ENCODE measurements around the gene ARAP2. TPM values are rescaled to one million over a fixed set of nuclear protein-coding genes. Genes with fewer than 3 reads are reported as not detected.

Gene ARAP2
- total and polyA plus RNA-seq, 2 donors (not counting 3 experiments of a cell fraction or from before 2014, with no cell fraction given), result not detected

DNA sequence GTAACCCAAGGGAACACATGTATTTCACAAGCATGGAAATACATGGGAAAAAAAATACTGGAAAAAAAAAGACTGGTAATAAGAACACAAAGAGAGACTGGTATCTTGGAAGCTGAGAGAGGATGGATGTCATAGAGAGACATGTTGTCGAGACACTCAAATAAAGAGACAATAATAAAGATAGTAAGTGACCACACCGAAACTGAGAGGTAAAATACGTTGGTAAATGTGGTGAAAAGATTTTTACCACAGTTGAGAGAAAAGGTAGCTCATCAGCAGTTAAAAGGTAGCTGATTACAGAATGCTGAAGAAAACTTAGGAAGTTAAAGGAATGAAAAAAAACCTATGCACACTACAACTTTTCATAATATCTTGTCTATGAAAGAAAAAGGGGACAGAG lies 81.1 kb downstream of the ARAP2 start:
- no peak overlapping the region for H3K9ac ChIP-seq (replicated peaks; ENCODE audit: extremely low read depth, insufficient read depth, low read length)
- FAIRE-seq (no peak), DNase-seq (ENCODE audit: low read depth, low spot score) (no peak)
- H3K4me2 ChIP-seq (ENCODE audit: insufficient read depth, low read length), result no peak overlapping the region
- no peak overlapping the region for H3K27ac ChIP-seq (ENCODE audit: insufficient read depth, low read depth, low read length)
- POLR2A ChIA-PET, result no interaction called here
- BruUV-seq (replicated peaks), result no TSS peak
- no peaks in the 10 kb centered on the region for H3K36me3 ChIP-seq (ENCODE audit: control insufficient read depth in 2 of 2, extremely low read depth in 1 of 2, insufficient read depth in 2 of 2, low read length in 2 of 2)
- H3K79me2 ChIP-seq (ENCODE audit: control insufficient read depth, insufficient read depth, low read length), result no peaks in the 10 kb centered on the region
- no peaks in the 10 kb centered on the region for H3K9me3 ChIP-seq (replicated peaks; ENCODE audit: control insufficient read depth, insufficient read depth, low read length)
- H3K4me3 ChIP-seq (replicated peaks in 1 of 3; ENCODE audit: insufficient read depth in 1 of 3, low read depth in 1 of 3, low read length in 3 of 3), result no peak overlapping the region
- H3K9me1 ChIP-seq (replicated peaks; ENCODE audit: control insufficient read depth, extremely low read depth, insufficient read depth, low read length), result no peaks in the 10 kb centered on the region
- dilution Hi-C loops (cut with MboI; ENCODE audit: extremely low pct_ligation_motif_present, low sequenced_read_pairs) (no loop called here), intact Hi-C loops (cut with micrococcal nuclease) (no loop called here)
- TF ChIP-seq POLR2A (IDR thresholded peaks at IDR 0.05; ENCODE audit: low read depth, low read length) (no peak), JUN (IDR thresholded peaks at IDR 0.05; ENCODE audit: borderline replicate concordance, insufficient read depth, insufficient read length, low read depth) (no peak), GATA2 (IDR thresholded peaks at IDR 0.05; ENCODE audit: insufficient read depth, insufficient read length, low read depth, low read length) (no peak), FOS (IDR thresholded peaks at IDR 0.05; ENCODE audit: borderline replicate concordance, insufficient read depth, low read length) (no peak), MYC (IDR thresholded peaks at IDR 0.05; ENCODE audit: low read depth, low read length) (no peak), EZH2 (IDR thresholded peaks at IDR 0.05; ENCODE audit: borderline replicate concordance, low read depth, low read length, severe bottlenecking) (no peak), POLR2AphosphoS5 (IDR thresholded peaks at IDR 0.05; ENCODE audit: insufficient read depth, low read depth, low read length) (no peak)
- TF ChIP-seq, protein P1, sequence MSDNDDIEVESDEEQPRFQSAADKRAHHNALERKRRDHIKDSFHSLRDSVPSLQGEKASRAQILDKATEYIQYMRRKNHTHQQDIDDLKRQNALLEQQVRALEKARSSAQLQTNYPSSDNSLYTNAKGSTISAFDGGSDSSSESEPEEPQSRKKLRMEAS (IDR thresholded peaks at IDR 0.05; ENCODE audit: insufficient read depth, insufficient read length), result no peak
- TF ChIP-seq, protein P2, sequence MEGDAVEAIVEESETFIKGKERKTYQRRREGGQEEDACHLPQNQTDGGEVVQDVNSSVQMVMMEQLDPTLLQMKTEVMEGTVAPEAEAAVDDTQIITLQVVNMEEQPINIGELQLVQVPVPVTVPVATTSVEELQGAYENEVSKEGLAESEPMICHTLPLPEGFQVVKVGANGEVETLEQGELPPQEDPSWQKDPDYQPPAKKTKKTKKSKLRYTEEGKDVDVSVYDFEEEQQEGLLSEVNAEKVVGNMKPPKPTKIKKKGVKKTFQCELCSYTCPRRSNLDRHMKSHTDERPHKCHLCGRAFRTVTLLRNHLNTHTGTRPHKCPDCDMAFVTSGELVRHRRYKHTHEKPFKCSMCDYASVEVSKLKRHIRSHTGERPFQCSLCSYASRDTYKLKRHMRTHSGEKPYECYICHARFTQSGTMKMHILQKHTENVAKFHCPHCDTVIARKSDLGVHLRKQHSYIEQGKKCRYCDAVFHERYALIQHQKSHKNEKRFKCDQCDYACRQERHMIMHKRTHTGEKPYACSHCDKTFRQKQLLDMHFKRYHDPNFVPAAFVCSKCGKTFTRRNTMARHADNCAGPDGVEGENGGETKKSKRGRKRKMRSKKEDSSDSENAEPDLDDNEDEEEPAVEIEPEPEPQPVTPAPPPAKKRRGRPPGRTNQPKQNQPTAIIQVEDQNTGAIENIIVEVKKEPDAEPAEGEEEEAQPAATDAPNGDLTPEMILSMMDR (IDR thresholded peaks at IDR 0.05; ENCODE audit: extremely low read depth in 1 of 2, insufficient read depth in 1 of 2, low read depth in 1 of 2, low read length in 2 of 2), result no peak
- no peaks in the 10 kb centered on the region for H3K4me1 ChIP-seq (ENCODE audit: control insufficient read depth, extremely low read depth, insufficient read depth, low read length)
- H4K20me1 ChIP-seq (replicated peaks; ENCODE audit: control insufficient read depth, extremely low read depth, insufficient read depth, low read length), result no peaks in the 10 kb centered on the region
- no peaks in the 10 kb centered on the region for H3K27me3 ChIP-seq (ENCODE audit: control insufficient read depth in 2 of 2, insufficient read depth in 2 of 2, low read length in 2 of 2)
- CTCF ChIA-PET, result no interaction called here
- H2AFZ ChIP-seq (ENCODE audit: low read depth, low read length), result no peak overlapping the region

Measured in endothelial cell of umbilical vein (primary cell).